Body of pancreas (tissue), 4 donors: ENCODE data around the gene SARS2. TPM values are rescaled to one million over a fixed set of nuclear protein-coding genes. Genes with fewer than 3 reads are reported as not detected.

Experiments used
- ATAC-seq: fragments of 150-250 bp; one replicate; pipeline ENCODE4 v1.9.1; 2016
- DNase-seq, 4 donors: peaks; one replicate each; pipeline ENCODE4 v3.0.0-alpha.2; 2019
- H3K27ac ChIP-seq, 4 donors: fragments of 200-600 bp; sonication (generic); 1 replicate in 3 of 4; 2 replicates in 1 of 4; pipeline versions ENCODE4 v1.5.1 to v1.6.1; 2016 to 2019; ENCODE audit warnings: mild to moderate bottlenecking in 1 of 4, mixed read lengths in 1 of 4, moderate library complexity in 1 of 4
- H3K27me3 ChIP-seq, 2 donors: fragments of 200-600 bp; sonication (generic); one replicate each; pipeline ENCODE4 v1.6.0; 2016; ENCODE audit warnings: mild to moderate bottlenecking in 1 of 2
- H3K36me3 ChIP-seq, 2 donors: fragments of 200-600 bp; sonication (generic); replicated peaks in 1 of 2; 2 replicates each; pipeline ENCODE4 v1.5.1; 2016; ENCODE audit warnings: low read depth in 2 of 2; ENCODE audit not compliant: insufficient read depth in 1 of 2
- H3K4me1 ChIP-seq: fragments of 200-600 bp; sonication (generic); one replicate; pipeline ENCODE4 v1.6.0; 2016
- H3K4me3 ChIP-seq, 2 donors: fragments of 200-600 bp; sonication (generic); 1 replicate in 1 of 2; 2 replicates in 1 of 2; pipeline ENCODE4 v1.5.1; 2016 to 2019
- H3K9me3 ChIP-seq, 3 donors: fragments of 200-600 bp; sonication (generic); 1 replicate in 2 of 3; 2 replicates in 1 of 3; pipeline ENCODE4 v1.5.1; 2016
- CTCF ChIP-seq, 7 experiments: fragments of 450-650 bp in 4 of 7; fragments of 200-600 bp in 3 of 7; sonication (generic) in 3 of 7; IDR thresholded peaks; one replicate each; pipeline ENCODE4 v1.5.1; 2016 to 2019; ENCODE audit warnings: antibody characterized with exemption in 7 of 7
- POLR2A ChIP-seq, 3 donors: fragments of 450-650 bp; IDR thresholded peaks; one replicate each; pipeline ENCODE4 v1.6.1; 2016; ENCODE audit warnings: antibody characterized with exemption in 3 of 3, mild to moderate bottlenecking in 2 of 3
- WGBS, 2 donors: methylation state at CpG; one replicate each; pipeline ENCODE4 v1.1.5; 2017; 5-methylcytosine and 5-hydroxymethylcytosine counted together
- intact Hi-C: fragments of 100-400 bp; cut with DNase I; formaldehyde crosslinking; loops from one replicate; pipeline ENCODE4 v1.15.1; 2023
- total RNA-seq, 2 donors: library from RNA; depleted of rRNA; stranded (reverse); fragments of >200 nt; gene quantifications; one replicate each; pipeline ENCODE4 v1.1.0, GENCODE V29; 2016

SARS2 gene
- total RNA-seq, 2 donors from 2014 or later, result 25.2 to 34.6 TPM

GRCh38 chr19:38919837-38920601 is 10.5 kb downstream of the SARS2 start:
- ATAC-seq (no peak), DNase-seq (no peak)
- H3K27ac ChIP-seq, result no peak overlapping the region
- intact Hi-C loops, result loop anchor here (10.0 kb wide), 2 partner anchors 395 to 515 kb away; partner anchors contain the start of gene FAM98C
- H3K27me3 ChIP-seq, result no peaks in the 10 kb centered on the region
- WGBS, 2 donors, result 72 to 78% methylated on average over 21 of the region's 21 CpGs
- H3K4me3 ChIP-seq, result no peak overlapping the region
- no peaks in the 10 kb centered on the region for H3K4me1 ChIP-seq
- peaks cover 0 to 15% of the 10 kb centered on the region in 2 donors for H3K36me3 ChIP-seq
- TF ChIP-seq CTCF (IDR thresholded peaks at IDR 0.05), result no peak
- TF ChIP-seq POLR2A (IDR thresholded peaks at IDR 0.05), result no peak
- no peaks in the 10 kb centered on the region for H3K9me3 ChIP-seq

- ATAC-seq, result no peak
- H3K4me3 ChIP-seq, result no peak overlapping the region
- H3K36me3 ChIP-seq, result peaks cover 0 to 8% of the 10 kb centered on the region in 2 donors
- TF ChIP-seq CTCF (IDR thresholded peaks at IDR 0.05) (no peak), POLR2A (IDR thresholded peaks at IDR 0.05) (no peak)
- intact Hi-C loops, result loop anchor here (10.0 kb wide), 1 partner anchor 394 kb away; no protein-coding TSS in a partner anchor
- no peaks in the 10 kb centered on the region for H3K4me1 ChIP-seq
- H3K27me3 ChIP-seq, result no peaks in the 10 kb centered on the region
- DNase-seq, result no peak
- no peak overlapping the region for H3K27ac ChIP-seq
- WGBS, 2 donors, result 88 to 96% methylated on average over 5 to 10 of the region's 10 CpGs
- H3K9me3 ChIP-seq, result no peaks in the 10 kb centered on the region
Observed at GRCh38 chr19:38918526-38918925, 12.0 kb downstream of the SARS2 start.

GRCh38 chr19:38917921-38918491 is 12.6 kb downstream of the SARS2 start:
- DNase-seq (no peak), ATAC-seq (no peak)
- no peak for TF ChIP-seq CTCF (IDR thresholded peaks at IDR 0.05)
- TF ChIP-seq POLR2A (IDR thresholded peaks at IDR 0.05), result no peak
- Histone ChIP-seq H3K36me3 (peaks cover 0 to 8% of the 10 kb centered on the region in 2 donors), H3K27me3 (no peaks in the 10 kb centered on the region), H3K4me3 (no peak overlapping the region), H3K27ac (no peak overlapping the region), H3K4me1 (no peaks in the 10 kb centered on the region), H3K9me3 (no peaks in the 10 kb centered on the region)
- intact Hi-C loops, result loop anchor here (10.0 kb wide), 1 partner anchor 393 kb away; no protein-coding TSS in a partner anchor
- WGBS, 2 donors, result 65 to 67% methylated on average over 7 to 13 of the region's 13 CpGs

GRCh38 chr19:38917516-38917915 is 13.0 kb downstream of the SARS2 start:
- H3K27me3 ChIP-seq, result no peaks in the 10 kb centered on the region
- intact Hi-C loops, result loop anchor here (10.0 kb wide), 1 partner anchor 393 kb away; no protein-coding TSS in a partner anchor
- no peak for DNase-seq
- H3K4me1 ChIP-seq, result no peaks in the 10 kb centered on the region
- no peak overlapping the region for H3K4me3 ChIP-seq
- TF ChIP-seq CTCF (IDR thresholded peaks at IDR 0.05), result no peak
- TF ChIP-seq POLR2A (IDR thresholded peaks at IDR 0.05), result no peak
- 71 to 100% methylated on average over 4 to 8 of the region's 9 CpGs for WGBS, 2 donors
- no peaks in the 10 kb centered on the region for H3K9me3 ChIP-seq
- no peak for ATAC-seq
- H3K36me3 ChIP-seq, result peaks cover 0 to 8% of the 10 kb centered on the region in 2 donors
- no peak overlapping the region for H3K27ac ChIP-seq
